DMS153 (cell line): ENCODE measurements around the gene GRAPL.
"Not testable (repeated sequence)": the region's sequence is repeated elsewhere in the genome, so short reads cannot be mapped to it uniquely, and the experiment has no call there.

Experiments
- DNase-seq: peaks from one replicate; lab custom pipeline; 2025; lab: John Stamatoyannopoulos, UW

The GRAPL gene

GRCh38 chr17:19188870-19189708 is 61.7 kb downstream of the GRAPL start:
- DNase-seq, result not testable (repeated sequence)

- DNase-seq, result not testable (repeated sequence)
Observed at GRCh38 chr17:19189781-19190405, 62.5 kb downstream of the GRAPL start.

GRCh38 chr17:19196382-19197204 is 69.2 kb downstream of the GRAPL start:
- DNase-seq, result not testable (repeated sequence)

- DNase-seq, result not testable (repeated sequence)
Observed at GRCh38 chr17:19202448-19202847, 75.1 kb downstream of the GRAPL start.

- not testable (repeated sequence) for DNase-seq
Observed at GRCh38 chr17:19203429-19203828, 76.0 kb downstream of the GRAPL start.
